ENCODE results near the gene C5orf47. TPM values are rescaled to one million over a fixed set of nuclear protein-coding genes. Genes with fewer than 3 reads are reported as not detected.
A peak's percentile ranks its signal among the peaks of the same experiment; 100 is the strongest.

The C5orf47 gene
- total and polyA plus RNA-seq, 2 of the 4 experiments (the other 2 are of a cell fraction): not detected

DNA sequence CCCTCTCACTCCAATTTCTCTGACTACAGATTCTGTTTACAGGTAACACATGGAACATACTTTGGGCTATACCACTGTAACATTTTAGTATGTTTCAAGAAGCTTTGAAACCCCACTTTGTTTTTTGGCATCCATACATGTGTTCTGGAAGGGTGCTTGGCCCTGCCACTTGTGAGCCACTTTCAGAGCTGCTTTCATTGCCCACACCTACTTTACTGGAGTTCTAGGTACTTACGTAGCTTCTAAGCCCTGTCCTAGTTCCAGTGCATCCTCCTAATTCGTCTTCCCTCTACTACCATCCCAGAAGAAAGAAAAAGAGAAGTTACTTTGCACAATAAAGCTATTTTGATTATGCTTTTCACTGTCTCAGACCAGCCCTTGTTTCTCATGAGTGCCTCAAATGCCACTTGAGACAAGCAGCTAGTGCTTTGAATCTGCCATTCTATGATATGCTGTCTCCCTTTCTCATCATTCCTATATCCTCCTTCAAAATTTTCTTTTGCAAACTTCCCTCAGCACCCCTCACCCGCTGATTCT is 26.5 kb upstream of the C5orf47 start:
- ATAC-seq (ENCODE audit: low read depth) (peak; percentile 8; the same call in 1 of the 2 replicates), DNase-seq (no peak)
- TF ChIP-seq NFE2L2 (IDR thresholded peaks at IDR 0.05; ENCODE audit: low read depth, low read length): no peak
- TF ChIP-seq CTCF (conservative IDR thresholded peaks at IDR 0.05; ENCODE audit: low read depth, low read length): no peak
- TF ChIP-seq MAZ (IDR thresholded peaks at IDR 0.05; ENCODE audit: borderline replicate concordance, low read depth, low read length): no peak
- TF ChIP-seq CHD1 (IDR thresholded peaks at IDR 0.05; ENCODE audit: low read depth, low read length): no peak
- no peak for TF ChIP-seq POLR2A (IDR thresholded peaks at IDR 0.05; ENCODE audit: low read depth, low read length)
- no peak for TF ChIP-seq MAFK (IDR thresholded peaks at IDR 0.05; ENCODE audit: low read depth, low read length)
- no peak for TF ChIP-seq RAD21 (IDR thresholded peaks at IDR 0.05; ENCODE audit: low read length)
- TF ChIP-seq, protein P1, sequence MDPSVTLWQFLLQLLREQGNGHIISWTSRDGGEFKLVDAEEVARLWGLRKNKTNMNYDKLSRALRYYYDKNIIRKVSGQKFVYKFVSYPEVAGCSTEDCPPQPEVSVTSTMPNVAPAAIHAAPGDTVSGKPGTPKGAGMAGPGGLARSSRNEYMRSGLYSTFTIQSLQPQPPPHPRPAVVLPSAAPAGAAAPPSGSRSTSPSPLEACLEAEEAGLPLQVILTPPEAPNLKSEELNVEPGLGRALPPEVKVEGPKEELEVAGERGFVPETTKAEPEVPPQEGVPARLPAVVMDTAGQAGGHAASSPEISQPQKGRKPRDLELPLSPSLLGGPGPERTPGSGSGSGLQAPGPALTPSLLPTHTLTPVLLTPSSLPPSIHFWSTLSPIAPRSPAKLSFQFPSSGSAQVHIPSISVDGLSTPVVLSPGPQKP (IDR thresholded peaks at IDR 0.05; ENCODE audit: borderline replicate concordance, low read depth, low read length): no peak
- no peak for TF ChIP-seq SMC3 (IDR thresholded peaks at IDR 0.05; ENCODE audit: low read depth, low read length)
- TF ChIP-seq CEBPB (IDR thresholded peaks at IDR 0.05; ENCODE audit: low read depth, low read length): no peak
- TF ChIP-seq RCOR1 (IDR thresholded peaks at IDR 0.05; ENCODE audit: insufficient replicate concordance, low read length): no peak
- no peak for TF ChIP-seq RFX5 (IDR thresholded peaks at IDR 0.05; ENCODE audit: low read depth, low read length)
- TF ChIP-seq USF2 (IDR thresholded peaks at IDR 0.05; ENCODE audit: low read depth, low read length): no peak
- no peak for TF ChIP-seq BHLHE40 (IDR thresholded peaks at IDR 0.05; ENCODE audit: low read depth, low read length)
- no peak for TF ChIP-seq FOS (IDR thresholded peaks at IDR 0.05; ENCODE audit: low read depth, low read length)
- TF ChIP-seq MXI1 (IDR thresholded peaks at IDR 0.05; ENCODE audit: borderline replicate concordance, low read depth, low read length): no peak
- no peak overlapping the region for H3K4me2 ChIP-seq (ENCODE audit: low read depth, low read length)
- CTCF ChIA-PET: interaction anchor here (0.8 to 2.1 kb wide), 4 partner anchors 11 to 344 kb away, joined by 3 to 9 read pairs (median 3); no protein-coding TSS in a partner anchor
- no peak overlapping the region for H4K8ac ChIP-seq (ENCODE audit: low read depth in 2 of 2, low read length in 2 of 2)
- BruUV-seq (replicated peaks): no TSS peak
- H2BK5ac ChIP-seq (ENCODE audit: low read depth, low read length, poor library complexity, severe bottlenecking): peak overlapping the region; percentile 29
- peaks cover 0 to 5% of the 10 kb centered on the region in 2 experiments; a peak in 1 of 4 replicates for H3K79me1 ChIP-seq (ENCODE audit: low read depth in 1 of 2, low read length in 2 of 2)
- no peaks in the 10 kb centered on the region for H4K20me1 ChIP-seq (ENCODE audit: insufficient read depth, low read length)
- H3K27me3 ChIP-seq (ENCODE audit: control insufficient read depth, insufficient read depth, low read length): no peaks in the 10 kb centered on the region
- no peak overlapping the region for H3K4me3 ChIP-seq (ENCODE audit: insufficient read depth, low read depth, low read length)
- no peak overlapping the region; the same call in 1 of the 2 replicates for H2AK5ac ChIP-seq (ENCODE audit: low read depth, low read length)
- H3K18ac ChIP-seq (ENCODE audit: low read depth, low read length): no peak overlapping the region; the same call in 1 of the 2 replicates
- in situ Hi-C loops (cut with MboI; ENCODE audit: low sequenced_read_pairs) (no loop called here), intact Hi-C loops (cut with micrococcal nuclease) (loop anchor here (5.0 kb wide), 1 partner anchor 35 kb away; no protein-coding TSS in a partner anchor), dilution Hi-C loops (cut with HindIII; ENCODE audit: low sequenced_read_pairs, unreplicated experiment) (no loop called here)
- WGBS, 2 experiments (ENCODE audit: extremely low coverage in 2 of 2, insufficient read length in 1 of 2): no CpG with 5 or more reads among the region's 3 CpGs
- POLR2A ChIA-PET (ENCODE audit: unreplicated experiment): no interaction called here
- H2BK15ac ChIP-seq (ENCODE audit: low read depth, low read length): no peak overlapping the region
- H3K4ac ChIP-seq (ENCODE audit: low read depth, low read length): no peak overlapping the region
- H3K14ac ChIP-seq (replicated peaks; ENCODE audit: low read depth, low read length): no peak overlapping the region
- H2AFZ ChIP-seq (replicated peaks; ENCODE audit: low read length, poor library complexity): no peak overlapping the region
- no peak overlapping the region for H3K56ac ChIP-seq (ENCODE audit: extremely low read depth, insufficient read depth, low read length)
- H2BK120ac ChIP-seq (ENCODE audit: low read depth, low read length): no peak overlapping the region
- H4K91ac ChIP-seq (ENCODE audit: insufficient read depth, low read depth, low read length): no peak overlapping the region
- no peaks in the 10 kb centered on the region; the same call in 1 of the 2 replicates for H3K36me3 ChIP-seq (ENCODE audit: control insufficient read depth, insufficient read depth, low read length)
- H3K4me1 ChIP-seq (ENCODE audit: control insufficient read depth, insufficient read depth, low read length): peaks cover 2% of the 10 kb centered on the region
- no peaks in the 10 kb centered on the region for H3K9me1 ChIP-seq (ENCODE audit: insufficient read depth, low read length)
- H2BK20ac ChIP-seq (ENCODE audit: low read depth, low read length): no peak overlapping the region
- H4K5ac ChIP-seq (ENCODE audit: low read depth, low read length): no peak overlapping the region
- no peak overlapping the region for H3K9ac ChIP-seq (ENCODE audit: low read depth, low read length)
- H3K27ac ChIP-seq (ENCODE audit: insufficient read depth, low read length): no peak overlapping the region
- H3K23ac ChIP-seq (ENCODE audit: low read depth, low read length): no peak overlapping the region
- no peak overlapping the region for H2AK9ac ChIP-seq (replicated peaks; ENCODE audit: low read depth, low read length, poor library complexity)
- H3K9me3 ChIP-seq (ENCODE audit: control insufficient read depth, insufficient read depth, low read length): no peaks in the 10 kb centered on the region

Measured in IMR-90 (cell line).